K562 (cell line): ENCODE results near the gene STK33. TPM values are rescaled to one million over a fixed set of nuclear protein-coding genes. Genes with fewer than 3 reads are reported as not detected.

Experiments
- ATAC-seq: fragments of 200-7000 bp; cut with Tn5 transposase; 3 replicates; pipeline ENCODE4 v1.9.1; 2020; ENCODE audit warnings: moderate library complexity
- BruUV-seq: library from RNA; stranded (reverse); fragments of 400-500 nt; replicated peaks from 2 replicates; lab custom pipeline; 2021; lab: Mats Ljungman, UMichigan
- CTCF ChIA-PET: fragments of 300-600 bp; formaldehyde crosslinking; extraction: SDS; loops from one replicate; lab custom pipeline; 2021; ENCODE audit warnings: low intra/inter-chr PET ratio; lab: Yijun Ruan, JAX
- POLR2A ChIA-PET: fragments of 300-600, 350-650 bp; sonication (Branson Sonifier 250); formaldehyde crosslinking; extraction: SDS; loops from one replicate; lab custom pipeline; 2021; ENCODE audit warnings: antibody characterized with exemption, inconsistent platforms; lab: Yijun Ruan, JAX
- DNase-seq, 4 experiments: peaks; one replicate each; pipeline versions ENCODE4 v3.0.0 to v3.0.0-alpha.2; 2011 to 2018; ENCODE audit warnings: low spot score in 3 of 4, mixed read lengths in 3 of 4; ENCODE audit errors: extremely low read depth in 1 of 4
- FAIRE-seq: peaks from 2 replicates; lab custom pipeline; 2011; peaks lifted over from hg19 to GRCh38; lab: Jason Lieb, UNC
- H2AFZ ChIP-seq: 2 replicates; pipeline ENCODE4 v1.6.0; 2011; ENCODE audit warnings: low read depth, low read length, control low read depth, inconsistent platforms
- H3K27ac ChIP-seq: fragments of 200-600 bp; 3 replicates; pipeline ENCODE4 v1.8.0; 2011; ENCODE audit warnings: low read depth, mild to moderate bottlenecking, control low read depth, inconsistent platforms, low read length, moderate library complexity, mixed read lengths; ENCODE audit errors: extremely low read depth
- H3K27me3 ChIP-seq, 2 experiments: fragments of 300-600 bp in 1 of 2; 2 replicates in 1 of 2; 3 replicates in 1 of 2; pipeline versions ENCODE4 v1.6.0 to v1.8.0; 2011; ENCODE audit warnings: inconsistent platforms in 2 of 2, low read length in 2 of 2, mild to moderate bottlenecking in 1 of 2, mixed read lengths in 1 of 2, moderate library complexity in 1 of 2; ENCODE audit not compliant: control insufficient read depth in 2 of 2, insufficient read depth in 2 of 2
- H3K36me3 ChIP-seq: fragments of 300-600 bp; 3 replicates; pipeline ENCODE4 v1.8.0; 2011; ENCODE audit warnings: mild to moderate bottlenecking, low read length, inconsistent platforms; ENCODE audit not compliant: control insufficient read depth, insufficient read depth
- H3K4me1 ChIP-seq, 2 experiments: fragments of 200-600 bp in 1 of 2; replicated peaks in 1 of 2; 2 replicates in 1 of 2; 3 replicates in 1 of 2; pipeline versions ENCODE4 v1.5.1 to v1.8.0; 2011; ENCODE audit warnings: inconsistent platforms in 2 of 2, low read length in 2 of 2, mild to moderate bottlenecking in 1 of 2, mixed read lengths in 1 of 2, moderate library complexity in 1 of 2; ENCODE audit not compliant: control insufficient read depth in 2 of 2, insufficient read depth in 2 of 2
- H3K4me2 ChIP-seq: 2 replicates; pipeline ENCODE4 v1.6.1; 2011; ENCODE audit warnings: low read length, control low read depth, inconsistent platforms, mixed read lengths; ENCODE audit not compliant: insufficient read depth
- H3K4me3 ChIP-seq: fragments of 200-600 bp; sonication (generic), shearing (Covaris generic); 2 replicates; pipeline ENCODE4 v1.5.1; 2016; ENCODE audit warnings: control low read depth, inconsistent platforms
- H3K79me2 ChIP-seq: fragments of 200-600 bp; 3 replicates; pipeline ENCODE4 v1.8.0; 2011; ENCODE audit warnings: low read length, inconsistent platforms; ENCODE audit not compliant: control insufficient read depth, insufficient read depth
- H3K9ac ChIP-seq, 2 experiments: 2 replicates each; pipeline versions ENCODE4 v1.6.0 to v1.6.1; 2011; ENCODE audit warnings: low read depth in 2 of 2, low read length in 2 of 2, control low read depth in 1 of 2, inconsistent platforms in 1 of 2, mild to moderate bottlenecking in 1 of 2, mixed read lengths in 1 of 2; ENCODE audit not compliant: insufficient read depth in 1 of 2
- H3K9me1 ChIP-seq: one replicate; pipeline ENCODE4 v1.6.0; 2011; ENCODE audit warnings: inconsistent platforms, mild to moderate bottlenecking, low read length, moderate library complexity; ENCODE audit not compliant: control insufficient read depth, insufficient read depth
- H3K9me3 ChIP-seq: replicated peaks from 2 replicates; pipeline ENCODE4 v1.5.1; 2011; ENCODE audit warnings: low read depth, low read length, inconsistent platforms; ENCODE audit not compliant: control insufficient read depth, insufficient read depth
- H4K20me1 ChIP-seq: replicated peaks from 2 replicates; pipeline ENCODE4 v1.6.1; 2011; ENCODE audit warnings: low read length, inconsistent platforms, mixed read lengths; ENCODE audit not compliant: control insufficient read depth, insufficient read depth
- CBX1 ChIP-seq: sonication (generic); IDR thresholded peaks from 2 replicates; pipeline ENCODE4 v1.6.1; 2016; ENCODE audit warnings: antibody characterized with exemption, low read depth, mild to moderate bottlenecking
- CSDE1 ChIP-seq, 2 experiments: fragments of 450-650 bp; IDR thresholded peaks; 2 replicates each; pipeline ENCODE4 v1.6.1; 2016; ENCODE audit warnings: mild to moderate bottlenecking in 1 of 2
- GTF2A2 ChIP-seq: IDR thresholded peaks from 2 replicates; pipeline ENCODE4 v1.6.1; 2016; ENCODE audit warnings: mild to moderate bottlenecking, missing genetic modification characterization, missing compliant biosample characterization
- LCOR ChIP-seq: sonication (generic); formaldehyde crosslinking; IDR thresholded peaks from 2 replicates; pipeline ENCODE4 v1.8.0; 2022; ENCODE audit warnings: mild to moderate bottlenecking, missing genetic modification reagents
- MED1 ChIP-seq: sonication (generic); formaldehyde crosslinking; IDR thresholded peaks from 2 replicates; pipeline ENCODE4 v1.8.1; 2023; ENCODE audit warnings: missing genetic modification reagents, borderline replicate concordance
- RHOXF2B ChIP-seq: fragments of 250-450 bp; sonication (Bioruptor Pico); conservative IDR thresholded peaks from 2 replicates; pipeline ENCODE4 v1.5.1; 2021
- RNF2 ChIP-seq: sonication (generic); IDR thresholded peaks from 2 replicates; pipeline ENCODE4 v1.6.1; 2016
- SRSF1 ChIP-seq: fragments of 200-400 bp; formaldehyde crosslinking; IDR thresholded peaks from 2 replicates; pipeline ENCODE4 v1.6.1; 2017; ENCODE audit warnings: mild to moderate bottlenecking, low read depth, low read length, moderate library complexity
- STAT5B ChIP-seq: fragments of 250-450 bp; sonication (Bioruptor Pico); IDR thresholded peaks from 2 replicates; pipeline ENCODE4 v1.8.0; 2021; ENCODE audit warnings: mild to moderate bottlenecking, inconsistent platforms
- TAF1 ChIP-seq: IDR thresholded peaks from 2 replicates; pipeline ENCODE4 v1.6.1; 2011; ENCODE audit warnings: mild to moderate bottlenecking, low read length, moderate library complexity; ENCODE audit not compliant: insufficient read depth, control insufficient read depth, severe bottlenecking; ENCODE audit errors: extremely low read depth
- TAF15 ChIP-seq: fragments of 200-400 bp; formaldehyde crosslinking; IDR thresholded peaks from 2 replicates; pipeline ENCODE4 v1.6.1; 2017; ENCODE audit warnings: mild to moderate bottlenecking, low read depth, low read length, moderate library complexity
- THRB ChIP-seq: fragments of 450-650 bp; formaldehyde crosslinking; conservative IDR thresholded peaks from 2 replicates; pipeline ENCODE4 v1.4.0; 2022; ENCODE audit warnings: mild to moderate bottlenecking, missing genetic modification characterization
- ZKSCAN8 ChIP-seq: fragments of 200-800 bp; sonication (Bioruptor generic); IDR thresholded peaks from 2 replicates; pipeline ENCODE4 v1.6.1; 2016; ENCODE audit warnings: missing genetic modification characterization, missing compliant biosample characterization
- ZNF407 ChIP-seq: fragments of 450-650 bp; IDR thresholded peaks from 2 replicates; pipeline ENCODE4 v1.6.1; 2016; ENCODE audit warnings: low read depth
- ZNF717 ChIP-seq: fragments of 250-450 bp; sonication (Bioruptor Pico); IDR thresholded peaks from 2 replicates; pipeline ENCODE4 v1.5.0; 2021
- ZNF76 ChIP-seq: fragments of 250-450 bp; sonication (Bioruptor Pico); IDR thresholded peaks from 2 replicates; pipeline ENCODE4 v1.4.0; 2020; ENCODE audit warnings: mild to moderate bottlenecking, moderate library complexity, borderline replicate concordance
- WGBS: fragments of 100-300 bp; shearing (Covaris generic); methylation state at CpG from one replicate; pipeline ENCODE4 v1.1.6; 2016; ENCODE audit warnings: low coverage, mixed read lengths; ENCODE audit not compliant: insufficient coverage; ENCODE audit errors: missing lambda C conversion rate; 5-methylcytosine and 5-hydroxymethylcytosine counted together
- in situ Hi-C: fragments of 300-500 bp; cut with MboI; formaldehyde crosslinking; loops from 4 replicates; pipeline ENCODE4 v1.15.0; 2018; ENCODE audit warnings: inconsistent platforms, mixed read lengths
- intact Hi-C: fragments of 100-400 bp; cut with micrococcal nuclease; formaldehyde crosslinking; loops from 2 replicates; pipeline ENCODE4 v1.14.2; 2022
- polyA plus RNA-seq, 8 experiments: library from polyadenylated mRNA; depleted of rRNA in 4 of 8; stranded (reverse) in 5 of 8; unstranded in 3 of 8; fragments of >200 nt; fragmentation: Nextera tagmentation in 2 of 8; fragmentation: Illumina TruSeq in 1 of 8; extraction: Ambion mirVana in 2 of 8; extraction: Trizol in 1 of 8; gene quantifications; 2 replicates each; pipeline versions ENCODE4 v1.2.1 to v1.2.3, GENCODE V29; 2011 to 2014; ENCODE audit warnings: inconsistent platforms in 1 of 8, missing spikeins in 1 of 8
- total RNA-seq, 7 experiments: library from RNA; depleted of rRNA in 6 of 7; stranded (reverse); fragments of >200 nt in 6 of 7; fragmentation: Illumina TruSeq in 2 of 7; extraction: Trizol in 2 of 7; gene quantifications; 2 replicates each; pipeline versions ENCODE4 v1.2.1 to v1.2.3, GENCODE V29; 2011 to 2021; ENCODE audit warnings: low replicate concordance in 1 of 7

The STK33 gene
- total and polyA plus RNA-seq, 9 of the 15 experiments (the other 6 are each of a cell fraction or from before 2014, with no cell fraction given) = not detected

DNA sequence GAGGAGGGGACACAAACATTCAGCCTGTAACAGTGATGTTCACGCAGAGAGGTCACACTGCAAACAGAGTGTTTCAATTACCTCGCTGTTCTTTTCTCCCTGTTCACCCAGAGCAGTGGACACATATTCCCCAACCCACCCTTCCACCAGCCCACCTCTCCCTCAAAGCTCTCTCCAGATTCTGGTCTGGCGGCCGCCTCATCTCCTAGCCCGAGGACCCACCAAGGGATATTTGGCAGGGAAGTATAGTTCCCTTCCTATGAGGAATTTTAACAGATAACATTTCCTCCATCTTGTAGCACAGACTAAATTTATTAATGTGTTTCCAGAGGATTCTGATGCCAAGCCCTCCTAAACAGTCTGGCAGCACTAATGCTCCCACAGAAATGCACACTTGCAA lies 219.3 kb downstream of the STK33 start:
- in situ Hi-C loops (no loop called here), intact Hi-C loops (no loop called here)
- BruUV-seq = no TSS peak
- Histone ChIP-seq H3K27ac (no peak overlapping the region), H4K20me1 (no peaks in the 10 kb centered on the region), H3K4me2 (no peak overlapping the region), H3K4me3 (no peak overlapping the region), H3K9me3 (no peaks in the 10 kb centered on the region), H3K9ac (no peak overlapping the region), H3K36me3 (no peaks in the 10 kb centered on the region), H2AFZ (no peak overlapping the region), H3K9me1 (no peaks in the 10 kb centered on the region), H3K4me1 (no peaks in the 10 kb centered on the region), H3K27me3 (no peaks in the 10 kb centered on the region; a peak in 2 of 5 replicates), H3K79me2 (no peaks in the 10 kb centered on the region)
- FAIRE-seq = no peak
- POLR2A ChIA-PET = no interaction called here
- DNase-seq = no peak
- 0% methylated on average over 5 of the region's 5 CpGs for WGBS
- CTCF ChIA-PET = no interaction called here
- ATAC-seq = no peak
- TF ChIP-seq THRB (no peak), TAF1 (no peak), ZNF717 (no peak), RHOXF2B (CRISPR knock-in tag) (no peak), RNF2 (no peak), TAF15 (no peak), GTF2A2 (tag) (no peak), LCOR (no peak), STAT5B (CRISPR knock-in tag) (no peak), CBX1 (no peak), ZKSCAN8 (CRISPR knock-in tag) (no peak), MED1 (CRISPR knock-in tag) (no peak), ZNF76 (CRISPR knock-in tag) (no peak), ZNF407 (no peak), SRSF1 (no peak), CSDE1 (IDR thresholded peaks at IDR 0.05) (no peak)
